Muscle layer of colon (tissue), 2 donors: ENCODE results near the gene HCN1.

Experiments
- H3K27ac ChIP-seq: one replicate; pipeline ENCODE4 v1.7.0; 2013; ENCODE audit warnings: low read depth, mild to moderate bottlenecking, low read length, moderate library complexity
- H3K27me3 ChIP-seq, 2 donors: one replicate each; pipeline ENCODE4 v1.7.0; 2013; ENCODE audit warnings: low read length in 2 of 2, mild to moderate bottlenecking in 2 of 2; ENCODE audit not compliant: insufficient read depth in 2 of 2, control insufficient read depth in 1 of 2
- H3K36me3 ChIP-seq: one replicate; pipeline ENCODE4 v1.7.0; 2013; ENCODE audit warnings: mild to moderate bottlenecking, low read length; ENCODE audit not compliant: insufficient read depth
- H3K4me1 ChIP-seq: one replicate; pipeline ENCODE4 v1.7.0; 2013; ENCODE audit warnings: mild to moderate bottlenecking, low read length; ENCODE audit not compliant: insufficient read depth
- H3K4me3 ChIP-seq, 2 donors: one replicate each; pipeline ENCODE4 v1.7.0; 2013; ENCODE audit warnings: low read length in 2 of 2, low read depth in 1 of 2, mild to moderate bottlenecking in 1 of 2, moderate library complexity in 1 of 2
- H3K9ac ChIP-seq: one replicate; pipeline ENCODE4 v1.7.0; 2013; ENCODE audit warnings: low read length
- H3K9me3 ChIP-seq: one replicate; pipeline ENCODE4 v1.7.0; 2013; ENCODE audit warnings: mild to moderate bottlenecking, low read length
- donor health status: abdominal sarcoma.
- donor health status: Adenocarcinoma of cecum.

HCN1 gene

GRCh38 chr5:45686620-45687019 lies 9.6 kb downstream of the HCN1 start:
- no peaks in the 10 kb centered on the region for H3K9me3 ChIP-seq
- H3K27me3 ChIP-seq: no peaks in the 10 kb centered on the region
- no peak overlapping the region for H3K9ac ChIP-seq
- no peak overlapping the region for H3K4me3 ChIP-seq
- no peaks in the 10 kb centered on the region for H3K36me3 ChIP-seq
- no peaks in the 10 kb centered on the region for H3K4me1 ChIP-seq
- no peak overlapping the region for H3K27ac ChIP-seq

GRCh38 chr5:45684118-45684517 lies 12.1 kb downstream of the HCN1 start:
- no peaks in the 10 kb centered on the region for H3K36me3 ChIP-seq
- no peaks in the 10 kb centered on the region for H3K9me3 ChIP-seq
- no peak overlapping the region for H3K27ac ChIP-seq
- no peaks in the 10 kb centered on the region for H3K4me1 ChIP-seq
- no peak overlapping the region for H3K4me3 ChIP-seq
- H3K9ac ChIP-seq: no peak overlapping the region
- H3K27me3 ChIP-seq: no peaks in the 10 kb centered on the region

- Histone ChIP-seq H3K4me3 (no peak overlapping the region), H3K27ac (no peak overlapping the region), H3K4me1 (no peaks in the 10 kb centered on the region), H3K9me3 (no peaks in the 10 kb centered on the region), H3K9ac (no peak overlapping the region), H3K27me3 (no peaks in the 10 kb centered on the region), H3K36me3 (no peaks in the 10 kb centered on the region)
Observed at GRCh38 chr5:45680950-45681349, 15.2 kb downstream of the HCN1 start.

GRCh38 chr5:45677524-45677923 lies 18.7 kb downstream of the HCN1 start:
- Histone ChIP-seq H3K27ac (no peak overlapping the region), H3K9ac (no peak overlapping the region), H3K27me3 (no peaks in the 10 kb centered on the region), H3K4me1 (no peaks in the 10 kb centered on the region), H3K36me3 (no peaks in the 10 kb centered on the region), H3K9me3 (no peaks in the 10 kb centered on the region), H3K4me3 (no peak overlapping the region)

- H3K9ac ChIP-seq: no peak overlapping the region
- H3K36me3 ChIP-seq: no peaks in the 10 kb centered on the region
- H3K27ac ChIP-seq: no peak overlapping the region
- H3K4me3 ChIP-seq: no peak overlapping the region
- no peaks in the 10 kb centered on the region for H3K4me1 ChIP-seq
- H3K27me3 ChIP-seq: no peaks in the 10 kb centered on the region
- H3K9me3 ChIP-seq: no peaks in the 10 kb centered on the region
Observed at GRCh38 chr5:45672271-45672670, 23.9 kb downstream of the HCN1 start.

- Histone ChIP-seq H3K9ac (no peak overlapping the region), H3K27ac (no peak overlapping the region)
Observed at GRCh38 chr5:45648744-45649143, 47.4 kb downstream of the HCN1 start.

GRCh38 chr5:45643056-45643455 lies 53.1 kb downstream of the HCN1 start:
- H3K4me1 ChIP-seq: no peaks in the 10 kb centered on the region
- H3K9me3 ChIP-seq: no peaks in the 10 kb centered on the region
- H3K36me3 ChIP-seq: no peaks in the 10 kb centered on the region
- H3K27me3 ChIP-seq: no peaks in the 10 kb centered on the region
- no peak overlapping the region for H3K9ac ChIP-seq
- no peak overlapping the region for H3K27ac ChIP-seq
- H3K4me3 ChIP-seq: no peak overlapping the region

More at GRCh38 chr5:45648744-45649143, 47.4 kb downstream of the HCN1 start:
- Histone ChIP-seq H3K4me1 (no peaks in the 10 kb centered on the region), H3K36me3 (no peaks in the 10 kb centered on the region), H3K9me3 (no peaks in the 10 kb centered on the region), H3K27me3 (no peaks in the 10 kb centered on the region), H3K4me3 (no peak overlapping the region)

- Histone ChIP-seq H3K27ac (no peak overlapping the region), H3K9me3 (no peaks in the 10 kb centered on the region), H3K36me3 (no peaks in the 10 kb centered on the region), H3K9ac (no peak overlapping the region), H3K4me1 (no peaks in the 10 kb centered on the region), H3K27me3 (no peaks in the 10 kb centered on the region), H3K4me3 (no peak overlapping the region)
Observed at GRCh38 chr5:45642370-45642769, 53.8 kb downstream of the HCN1 start.

GRCh38 chr5:45639040-45639439 lies 57.1 kb downstream of the HCN1 start:
- Histone ChIP-seq H3K4me3 (no peak overlapping the region), H3K27ac (no peak overlapping the region), H3K9me3 (no peaks in the 10 kb centered on the region), H3K9ac (no peak overlapping the region), H3K27me3 (no peaks in the 10 kb centered on the region), H3K36me3 (no peaks in the 10 kb centered on the region), H3K4me1 (no peaks in the 10 kb centered on the region)

- Histone ChIP-seq H3K4me3 (no peak overlapping the region), H3K9ac (no peak overlapping the region), H3K27me3 (no peaks in the 10 kb centered on the region), H3K4me1 (no peaks in the 10 kb centered on the region), H3K27ac (no peak overlapping the region), H3K36me3 (no peaks in the 10 kb centered on the region), H3K9me3 (no peaks in the 10 kb centered on the region)
Observed at GRCh38 chr5:45627076-45627656, 69.0 kb downstream of the HCN1 start.

- no peaks in the 10 kb centered on the region for H3K9me3 ChIP-seq
- no peak overlapping the region for H3K4me3 ChIP-seq
- no peaks in the 10 kb centered on the region for H3K27me3 ChIP-seq
- H3K9ac ChIP-seq: no peak overlapping the region
- H3K36me3 ChIP-seq: no peaks in the 10 kb centered on the region
- no peak overlapping the region for H3K27ac ChIP-seq
- no peaks in the 10 kb centered on the region for H3K4me1 ChIP-seq
Observed at GRCh38 chr5:45623832-45624231, 72.3 kb downstream of the HCN1 start.

- H3K4me3 ChIP-seq: no peak overlapping the region
- H3K9me3 ChIP-seq: no peaks in the 10 kb centered on the region
- no peak overlapping the region for H3K9ac ChIP-seq
- no peaks in the 10 kb centered on the region for H3K27me3 ChIP-seq
- no peak overlapping the region for H3K27ac ChIP-seq
- H3K4me1 ChIP-seq: no peaks in the 10 kb centered on the region
- H3K36me3 ChIP-seq: no peaks in the 10 kb centered on the region
Observed at GRCh38 chr5:45622365-45622764, 73.8 kb downstream of the HCN1 start.
